Activated CD4-positive, CD25-positive, alpha-beta regulatory T cell treated with anti-CD3 and anti-CD28 coated beads, Interleukin-2, amount 50 U/mL, for 24 hours (primary cell): ENCODE results near the gene GPATCH2L.

Experiments
- ATAC-seq, 2 donors: fragments of 150-1000 bp; cut with Tn5 transposase; one replicate each; pipeline ENCODE4 v1.10.0; 2021; ENCODE audit warnings: mild to moderate bottlenecking in 1 of 2, moderate library complexity in 1 of 2

The GPATCH2L gene

DNA sequence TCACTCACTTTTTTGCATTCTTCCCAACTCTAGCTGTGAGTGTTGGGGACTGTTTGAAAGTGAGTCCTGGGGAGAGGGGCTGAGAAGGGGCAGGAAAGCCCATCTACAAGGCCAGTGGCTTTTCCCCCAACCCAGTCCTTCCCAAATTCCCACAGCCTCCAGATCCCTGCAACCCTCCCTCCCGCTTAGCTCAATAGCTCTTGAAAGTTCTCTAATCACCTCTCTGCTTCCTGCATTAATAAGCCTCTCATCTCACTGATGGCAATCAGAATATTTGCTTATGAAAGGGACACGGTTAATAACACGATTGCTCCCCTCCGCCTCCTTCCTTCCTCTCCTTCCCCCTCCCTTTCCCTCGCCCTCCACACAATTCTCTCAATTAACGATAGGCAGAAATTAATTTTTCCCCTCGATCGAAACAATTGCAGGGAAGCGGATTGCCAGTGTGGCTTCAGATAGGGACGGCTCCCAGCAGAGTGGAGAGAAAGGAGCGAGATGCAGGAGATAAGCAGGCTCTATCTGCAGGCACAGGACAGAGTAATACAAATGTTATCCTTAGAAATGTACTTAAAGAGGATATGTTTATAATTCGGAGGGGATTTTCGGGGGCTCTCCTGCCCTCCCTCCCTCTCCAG is 15.1 kb upstream of the GPATCH2L start:
- ATAC-seq: no peak

DNA sequence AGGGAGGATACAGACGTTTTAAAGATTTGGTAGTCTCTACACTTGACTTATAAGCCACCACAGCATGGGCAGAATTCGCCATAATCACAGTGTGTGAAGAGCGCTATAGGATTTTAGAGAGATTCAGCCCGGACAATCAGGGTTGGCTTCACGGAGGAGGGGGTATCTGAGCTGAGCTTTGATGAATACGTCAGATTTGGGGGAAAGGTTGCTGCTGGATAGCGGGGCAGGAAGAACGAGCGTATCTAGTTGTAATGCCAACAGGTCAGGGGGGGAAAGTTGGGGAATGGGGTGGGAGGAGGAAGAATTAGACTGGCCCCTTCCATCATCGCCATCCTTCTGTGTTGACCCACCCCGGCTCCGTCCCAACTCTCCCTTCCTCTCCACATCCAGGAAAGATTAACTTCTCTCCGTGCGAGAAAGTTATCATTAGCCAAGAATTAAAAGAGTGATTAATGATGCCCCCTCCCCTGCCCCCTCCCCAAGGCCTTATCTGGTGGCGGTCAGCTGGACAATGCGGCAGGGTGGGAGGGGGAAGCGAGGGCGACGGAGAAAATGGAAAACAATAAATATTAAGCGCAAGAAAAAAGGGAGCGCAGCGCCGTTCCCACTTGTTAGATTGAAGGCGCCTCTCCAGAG is 13.5 kb upstream of the GPATCH2L start:
- no peak for ATAC-seq

DNA sequence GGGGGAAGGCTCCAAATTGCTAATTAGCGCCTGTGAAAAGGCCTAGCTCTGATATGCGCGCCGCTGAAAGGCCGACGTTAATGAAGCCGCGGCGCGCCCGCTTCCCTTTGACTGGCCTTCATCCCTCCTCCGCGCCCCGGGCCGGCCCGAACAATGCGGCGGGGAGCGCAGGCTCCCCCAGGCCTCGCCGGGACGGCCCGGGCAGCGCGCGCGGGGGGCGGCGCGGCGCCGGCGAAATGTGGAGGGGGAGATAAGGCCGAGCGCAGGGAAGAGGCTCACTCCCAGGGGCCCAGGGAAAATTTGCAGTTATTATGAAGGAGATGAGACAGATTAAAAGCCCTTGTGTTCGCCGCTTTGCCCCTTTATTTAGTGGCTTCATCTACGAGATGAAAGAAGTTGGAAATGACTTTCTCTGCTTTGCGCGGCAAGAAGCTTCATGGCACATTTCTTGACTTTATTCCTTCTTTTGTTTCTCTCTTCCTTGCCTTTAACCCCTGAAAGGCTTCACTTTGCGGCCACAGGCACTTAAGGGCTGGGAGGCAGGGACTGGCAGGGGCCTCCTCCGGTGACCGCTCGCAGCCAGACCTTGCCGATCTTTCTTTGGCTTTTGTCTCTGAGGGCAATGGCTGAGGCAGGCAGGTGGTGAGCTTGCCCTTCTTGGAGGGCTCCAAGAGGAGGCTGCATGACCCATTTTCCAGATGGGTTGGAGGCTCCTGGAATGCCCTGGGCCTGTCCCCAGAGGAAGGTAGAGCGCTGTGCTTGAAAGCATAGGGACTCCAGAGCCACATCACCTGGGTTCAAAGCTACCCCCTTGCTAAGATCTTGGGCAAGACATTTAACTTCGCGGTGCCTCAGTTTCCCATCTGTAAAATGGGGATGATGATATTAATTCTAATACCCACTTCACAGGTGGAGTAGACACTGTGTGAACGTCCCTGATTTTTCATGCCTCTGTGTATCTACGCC is 12.7 kb upstream of the GPATCH2L start:
- ATAC-seq: no peak

DNA sequence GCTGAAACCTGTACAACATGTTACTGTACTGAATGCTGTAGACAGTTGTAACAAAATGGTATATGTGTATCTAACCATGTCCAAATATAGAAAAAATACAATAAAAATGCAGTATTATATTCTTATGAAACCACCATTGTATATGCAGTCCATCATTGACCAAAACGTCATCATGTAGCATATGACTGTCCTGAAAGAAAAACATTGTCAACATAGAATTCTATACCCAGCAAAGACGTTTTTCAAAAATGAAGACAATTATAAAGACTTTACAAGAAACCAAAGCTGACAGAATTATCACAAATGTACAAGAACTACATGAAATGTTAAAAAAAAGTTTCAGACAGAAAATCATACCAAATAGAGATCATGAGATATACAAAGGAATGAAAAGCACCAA is 8.1 kb upstream of the GPATCH2L start:
- ATAC-seq: no peak

DNA sequence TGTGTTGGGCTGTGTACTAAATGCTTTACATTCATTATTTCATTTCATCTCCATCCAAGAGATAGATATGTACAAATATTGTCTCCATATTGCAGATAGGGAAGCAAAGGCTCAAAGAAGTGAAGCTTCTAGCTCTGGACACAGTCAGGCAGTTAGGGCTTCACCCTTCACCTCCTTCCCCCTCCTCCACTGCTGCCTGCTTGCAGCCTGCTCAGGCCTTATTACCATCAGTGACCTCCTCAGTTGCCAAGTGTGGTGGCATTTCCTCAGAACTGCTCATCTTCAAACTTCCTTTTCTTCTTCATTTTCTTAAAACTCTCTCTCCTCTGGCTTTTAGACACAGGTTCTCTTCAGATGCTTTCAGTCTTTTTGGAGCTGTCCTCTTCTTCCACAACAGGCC is 4.7 kb upstream of the GPATCH2L start:
- ATAC-seq: no peak

DNA sequence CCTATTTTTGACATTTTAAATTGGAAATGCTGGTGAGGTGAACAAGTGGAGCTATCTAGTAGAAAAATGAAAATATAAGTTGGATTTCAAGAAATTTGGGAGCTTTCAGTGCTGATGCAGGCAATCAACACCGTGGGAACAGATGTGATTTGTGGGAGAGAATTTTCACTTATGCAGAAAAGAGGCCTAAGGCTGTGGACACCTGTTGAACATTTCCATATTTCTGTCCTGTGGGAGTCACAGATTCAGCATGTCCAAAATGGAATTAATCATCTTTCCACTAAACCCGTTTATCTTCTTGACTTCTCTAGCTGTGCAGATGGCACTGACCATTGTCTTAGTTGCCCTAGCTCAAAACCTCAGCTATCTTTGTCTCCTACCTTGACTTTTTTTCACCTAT is 2.5 kb upstream of the GPATCH2L start:
- ATAC-seq: no peak

DNA sequence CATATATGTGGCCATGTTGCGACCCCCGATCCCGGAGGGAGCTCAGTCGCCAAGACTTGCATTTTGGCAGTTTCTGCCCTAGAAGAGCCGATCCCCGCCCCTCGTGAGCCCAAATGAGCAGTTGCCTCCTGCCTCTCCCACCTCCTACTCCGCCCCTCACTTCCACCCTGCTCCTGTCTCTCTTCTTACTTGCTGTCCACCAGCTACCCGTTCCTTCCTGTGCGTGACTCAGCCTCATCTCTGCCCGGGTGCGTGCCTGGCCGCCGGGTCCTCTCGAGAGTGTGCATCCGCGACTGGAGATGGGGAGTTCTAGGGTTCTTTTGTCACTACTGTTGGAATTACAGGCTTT is 585 bp downstream of the GPATCH2L start:
- ATAC-seq: peak; percentile 83 to 87

DNA sequence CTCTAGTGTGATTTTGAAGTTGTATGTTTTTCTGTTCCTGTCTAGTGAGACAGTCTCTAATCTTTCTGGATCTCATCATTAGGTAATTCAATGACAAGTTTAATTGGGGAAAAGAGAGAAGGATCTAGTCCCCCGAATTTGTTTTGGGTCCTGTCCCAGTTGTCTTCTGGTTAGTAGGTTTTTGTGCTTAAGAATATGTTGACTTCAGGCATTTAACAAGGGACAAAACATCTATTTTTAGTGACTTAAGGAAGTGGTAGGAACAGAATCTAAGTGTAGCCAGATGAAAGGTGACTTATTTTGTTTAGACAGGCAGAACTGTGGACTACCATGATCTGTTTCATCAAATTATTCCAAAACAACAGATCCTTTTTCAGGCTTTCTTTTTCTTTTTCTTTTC is 2.2 kb downstream of the GPATCH2L start:
- no peak for ATAC-seq

DNA sequence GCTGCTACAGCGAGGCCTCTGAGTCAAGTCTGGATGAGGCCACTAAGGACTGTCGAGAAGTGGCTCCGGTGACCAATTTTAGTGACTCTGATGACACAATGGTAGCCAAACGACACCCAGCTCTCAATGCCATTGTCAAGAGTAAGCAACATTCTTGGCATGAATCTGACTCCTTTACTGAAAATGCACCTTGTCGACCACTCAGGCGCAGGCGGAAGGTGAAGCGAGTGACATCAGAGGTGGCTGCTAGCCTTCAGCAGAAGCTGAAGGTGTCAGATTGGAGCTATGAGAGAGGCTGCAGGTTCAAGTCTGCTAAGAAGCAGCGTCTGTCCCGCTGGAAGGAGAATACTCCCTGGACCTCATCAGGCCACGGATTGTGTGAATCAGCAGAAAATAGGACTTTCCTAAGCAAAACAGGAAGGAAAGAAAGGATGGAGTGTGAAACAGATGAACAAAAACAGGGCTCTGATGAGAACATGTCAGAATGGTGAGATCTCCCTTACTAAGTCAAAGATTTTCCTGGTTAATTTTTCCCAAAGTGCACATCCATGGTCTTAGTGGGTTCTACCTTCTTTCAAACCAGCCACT is 2.9 kb downstream of the GPATCH2L start:
- no peak for ATAC-seq

DNA sequence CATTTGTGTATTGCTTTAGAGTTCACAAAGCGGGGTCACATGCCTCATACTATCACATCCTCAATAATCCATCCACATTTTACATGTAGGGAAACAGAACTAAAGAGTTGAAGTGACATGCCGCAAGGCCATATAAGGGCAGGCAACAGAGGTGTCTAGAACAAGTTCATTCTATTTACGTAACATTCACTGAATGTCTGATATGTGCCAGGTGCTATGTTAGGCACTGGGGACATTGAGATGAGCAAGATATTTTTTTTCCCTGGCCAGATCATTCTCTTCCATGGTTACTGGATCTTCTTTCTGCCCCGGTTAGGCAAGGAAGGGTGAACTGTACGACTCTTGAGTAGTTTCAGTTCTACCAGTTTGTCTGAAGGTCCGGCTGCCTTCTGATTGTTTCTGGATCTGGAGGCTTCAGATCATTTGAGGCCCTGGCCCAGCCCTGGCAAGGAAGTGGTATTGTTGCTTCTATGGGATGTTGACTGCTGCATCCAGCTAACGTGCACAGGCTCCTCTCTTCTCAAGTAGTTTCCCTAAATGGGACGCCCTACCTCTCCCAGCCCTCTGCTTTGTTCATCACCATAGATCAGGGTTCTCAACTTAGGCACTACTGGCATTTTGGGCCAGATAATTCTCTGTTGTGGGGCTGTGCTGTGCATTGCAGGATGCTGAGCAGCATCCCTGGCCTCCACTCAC is 12.1 kb downstream of the GPATCH2L start:
- ATAC-seq: no peak

DNA sequence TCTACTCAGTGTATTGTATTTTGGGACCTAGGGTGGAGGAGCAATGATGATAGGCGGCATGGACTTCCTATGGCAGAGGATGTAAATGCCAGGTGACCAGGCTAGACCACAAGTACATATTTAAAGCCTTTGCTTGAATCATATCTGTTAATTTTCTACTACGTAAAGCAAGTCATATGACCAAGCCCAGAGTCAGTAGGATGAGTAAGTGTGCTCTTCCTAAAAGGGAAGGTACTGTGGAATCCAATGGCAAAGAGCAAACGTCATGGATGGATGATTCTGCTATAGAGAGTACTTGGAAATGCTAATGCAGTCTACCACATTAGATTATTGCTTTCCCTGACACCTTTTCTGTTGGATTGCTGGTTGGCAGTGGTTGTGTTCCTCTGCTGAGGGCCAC is 16.8 kb downstream of the GPATCH2L start:
- ATAC-seq: no peak

DNA sequence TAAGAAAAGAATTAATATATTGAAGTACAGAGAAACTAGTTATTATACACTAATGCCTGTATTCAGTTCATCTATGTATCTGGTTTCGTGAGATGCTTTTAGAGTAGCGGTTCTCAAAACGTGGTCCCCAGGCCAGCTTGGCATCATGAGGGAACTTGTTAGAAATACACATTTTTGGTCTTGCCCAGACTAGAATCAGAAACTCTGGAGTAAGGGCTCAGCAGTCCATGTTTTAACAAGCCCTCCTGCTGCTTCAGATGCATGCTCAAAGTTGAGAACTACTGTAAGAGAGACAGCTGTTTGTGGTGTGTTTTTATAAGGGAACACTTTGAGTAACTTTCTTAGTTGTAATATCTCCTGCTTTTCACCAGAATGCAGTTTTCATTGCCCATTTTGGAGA is 18.1 kb downstream of the GPATCH2L start:
- no peak for ATAC-seq

DNA sequence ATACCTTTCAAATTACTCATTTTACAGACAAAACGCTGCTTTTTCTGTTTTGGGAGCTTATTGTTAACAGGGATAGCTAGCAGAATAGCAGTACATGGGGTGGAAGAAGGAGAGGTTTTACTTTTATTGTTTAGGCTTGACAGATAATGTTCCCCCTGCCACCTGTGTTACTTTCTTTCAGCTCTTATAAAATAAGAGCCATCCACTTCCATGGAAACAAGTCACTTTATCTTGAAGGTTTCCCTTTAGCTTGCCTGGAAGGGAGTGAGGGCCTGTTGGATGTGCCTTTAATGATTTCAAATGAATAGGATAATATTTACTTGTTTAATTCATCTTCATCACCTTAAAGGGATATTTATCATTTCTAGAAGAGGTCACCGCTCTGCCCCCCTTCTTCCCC is 23.3 kb downstream of the GPATCH2L start:
- no peak for ATAC-seq

DNA sequence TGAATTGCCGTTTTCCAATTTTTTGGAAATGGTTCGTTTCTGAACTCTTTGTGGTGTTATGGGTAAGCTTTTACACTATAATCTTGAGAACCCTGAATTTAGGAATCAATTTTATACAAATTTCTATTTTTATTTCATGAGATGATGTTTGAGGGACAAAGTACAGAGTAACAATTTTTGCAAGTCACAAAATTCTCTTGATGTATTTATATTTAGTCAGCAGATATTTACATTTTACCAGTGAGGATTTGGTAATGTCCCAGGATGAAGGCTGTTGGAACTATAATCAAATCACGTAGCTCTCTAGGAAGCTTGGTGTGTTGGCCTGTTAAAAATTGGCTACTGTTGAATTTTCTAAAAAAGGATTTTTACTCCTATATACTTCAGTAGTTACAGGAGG is 24.2 kb downstream of the GPATCH2L start:
- ATAC-seq: no peak

DNA sequence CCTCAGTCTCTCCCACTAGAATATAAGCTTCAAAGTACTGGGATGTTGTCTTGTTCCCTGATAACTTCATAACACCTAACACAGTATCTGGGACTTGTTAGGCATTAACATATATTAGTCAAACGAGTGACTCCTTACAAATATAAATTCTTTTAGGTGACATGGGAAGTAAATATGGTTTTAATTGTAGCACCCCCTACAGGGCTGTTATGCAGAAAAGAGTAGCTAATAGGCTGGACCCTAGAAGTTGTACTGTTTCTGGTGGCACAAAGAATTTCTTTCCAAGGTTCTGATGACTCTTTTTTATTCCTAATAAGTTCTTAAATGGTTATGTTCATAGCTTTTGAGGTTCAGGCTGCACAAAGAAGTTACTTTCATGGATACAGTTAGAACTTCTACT is 29.8 kb downstream of the GPATCH2L start:
- no peak for ATAC-seq

DNA sequence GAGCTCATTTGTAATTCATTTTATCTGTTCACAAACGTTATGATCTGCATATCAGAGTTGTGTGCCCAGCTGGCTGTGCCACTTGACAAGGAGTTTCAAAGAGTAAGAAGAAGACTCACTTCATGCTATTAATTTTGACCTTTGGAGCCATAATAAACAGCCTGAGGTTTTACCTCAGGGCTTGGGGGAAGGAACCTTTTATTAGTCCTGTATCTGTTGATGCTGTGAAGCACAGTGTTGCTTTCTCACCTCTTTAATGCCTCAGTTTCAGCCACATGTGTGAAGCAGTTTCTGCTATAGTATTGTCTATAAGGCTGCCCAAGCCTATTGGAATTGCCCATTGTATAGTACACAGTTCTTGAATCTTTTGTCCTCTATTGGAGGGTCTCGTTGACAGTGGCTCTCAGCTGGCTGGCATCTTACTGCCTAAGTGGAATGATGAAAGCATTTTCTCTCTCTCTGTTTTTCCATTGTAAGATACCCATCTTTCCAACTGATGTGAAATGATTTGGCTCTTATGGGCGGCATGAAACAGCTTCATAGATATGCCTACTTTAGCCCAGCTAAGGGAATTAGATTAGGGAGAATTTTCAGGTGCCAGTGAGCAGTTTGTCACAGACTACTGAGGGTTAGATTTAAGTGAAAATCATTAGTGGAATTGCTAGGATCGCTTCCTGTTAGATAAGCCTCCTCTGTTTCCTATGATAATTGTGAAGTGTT is 34.7 kb downstream of the GPATCH2L start:
- ATAC-seq: no peak

DNA sequence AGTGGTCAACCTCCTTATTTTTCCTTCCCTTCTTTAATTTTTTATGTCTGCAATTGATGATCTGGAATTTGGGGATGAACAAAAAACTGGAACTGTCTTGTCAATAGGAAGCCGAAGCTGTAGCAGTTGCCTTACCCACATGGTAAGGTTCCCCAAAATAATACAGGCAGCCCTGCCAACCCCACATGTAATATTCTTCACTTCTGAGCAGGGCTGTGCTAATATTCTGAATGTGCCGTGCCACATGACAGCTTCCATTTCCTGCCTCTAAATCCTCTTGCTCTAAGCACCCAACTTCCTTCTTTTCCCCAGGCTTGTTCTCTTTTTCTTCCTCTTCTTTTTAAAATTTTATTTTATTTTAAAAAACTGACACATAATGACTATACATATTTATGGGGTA is 39.6 kb downstream of the GPATCH2L start:
- ATAC-seq: no peak

DNA sequence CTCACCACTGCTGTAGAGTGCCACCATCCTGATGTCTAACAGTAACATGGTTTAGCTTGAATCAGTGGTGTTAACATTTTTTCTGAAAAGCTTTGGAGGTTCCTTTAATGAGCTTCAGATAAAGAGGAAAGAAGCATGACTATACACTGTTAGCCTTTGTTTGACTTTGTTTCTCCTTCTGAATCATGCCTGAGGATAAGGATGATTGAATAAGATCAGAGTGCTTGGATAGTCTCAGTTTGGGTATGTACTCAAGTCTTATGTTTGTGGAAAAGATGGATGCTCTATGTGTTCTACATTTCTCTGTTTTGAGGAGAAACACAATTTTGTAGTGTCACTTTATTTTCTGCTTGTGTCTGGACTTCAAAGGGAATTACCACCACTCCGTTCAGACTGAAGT is 42.0 kb downstream of the GPATCH2L start:
- no peak for ATAC-seq

DNA sequence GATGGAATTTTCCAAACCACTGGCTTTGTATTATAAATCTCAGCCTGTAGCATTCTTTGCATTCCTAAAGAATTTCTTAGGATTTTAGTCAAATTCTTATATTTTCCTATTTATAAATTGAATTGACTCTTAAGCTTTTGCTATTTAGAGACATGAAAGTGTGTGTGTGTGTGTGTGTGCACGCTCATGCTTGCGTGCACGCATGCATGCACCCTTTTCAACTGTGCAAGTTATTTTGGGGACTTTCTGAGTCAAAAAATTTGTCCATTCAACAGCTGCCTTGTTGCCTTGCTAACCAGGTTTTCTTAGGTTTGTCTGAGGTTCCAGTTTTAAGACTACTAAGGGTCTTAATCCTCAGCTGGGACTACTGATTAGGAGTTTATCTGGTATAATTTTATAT is 42.6 kb downstream of the GPATCH2L start:
- no peak for ATAC-seq

DNA sequence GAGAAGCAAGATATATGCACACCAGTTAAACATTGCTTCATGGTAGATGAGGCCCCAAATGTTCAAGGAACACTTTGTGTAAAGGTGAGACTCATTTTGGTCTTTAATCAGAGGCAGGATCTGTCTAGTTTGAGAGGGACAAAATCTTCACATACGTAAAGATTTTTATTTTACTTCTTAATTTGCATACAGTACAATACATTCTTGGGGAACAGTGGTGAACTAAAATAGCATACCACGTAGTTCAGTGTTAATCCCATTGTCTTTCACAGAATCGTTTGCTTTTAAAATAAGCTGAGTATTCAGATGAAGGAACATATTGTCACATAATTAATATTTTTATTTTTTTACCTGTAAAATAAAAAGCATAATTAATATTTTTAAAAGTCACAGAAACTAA is 43.3 kb downstream of the GPATCH2L start:
- no peak for ATAC-seq

DNA sequence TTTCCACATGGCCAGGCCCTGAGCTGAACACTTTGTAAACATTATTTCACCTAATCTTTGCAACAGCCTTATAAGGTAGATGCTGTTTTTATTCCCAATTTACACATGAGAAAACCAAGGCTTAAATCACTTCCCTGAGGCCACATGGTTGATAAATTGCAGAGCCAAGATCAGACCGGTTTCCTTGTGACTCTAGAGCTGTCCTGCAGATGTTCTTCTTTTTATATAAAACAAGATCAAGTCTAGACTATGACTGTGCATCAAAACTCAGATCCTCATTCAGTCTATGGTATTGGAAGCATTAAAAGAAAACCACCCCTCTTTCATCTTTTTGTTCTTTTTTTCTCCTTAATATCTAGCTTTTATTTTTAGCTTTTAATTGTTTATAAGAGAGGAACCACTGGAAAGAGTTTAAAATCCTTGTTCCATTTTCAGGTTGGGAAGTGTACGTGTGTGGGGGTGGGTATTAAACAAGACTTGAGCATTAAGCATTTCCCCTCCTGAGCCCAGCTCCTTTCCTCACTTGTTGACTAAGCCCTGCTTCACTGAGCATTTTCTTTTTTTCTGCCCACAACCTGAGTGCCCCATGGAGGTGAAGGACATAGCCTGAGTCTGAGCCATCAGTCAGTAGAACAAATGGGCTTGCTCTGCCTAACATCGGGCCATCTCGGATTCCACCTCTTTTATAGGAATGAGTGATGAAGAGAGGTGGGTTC is 45.4 kb downstream of the GPATCH2L start:
- ATAC-seq: no peak

DNA sequence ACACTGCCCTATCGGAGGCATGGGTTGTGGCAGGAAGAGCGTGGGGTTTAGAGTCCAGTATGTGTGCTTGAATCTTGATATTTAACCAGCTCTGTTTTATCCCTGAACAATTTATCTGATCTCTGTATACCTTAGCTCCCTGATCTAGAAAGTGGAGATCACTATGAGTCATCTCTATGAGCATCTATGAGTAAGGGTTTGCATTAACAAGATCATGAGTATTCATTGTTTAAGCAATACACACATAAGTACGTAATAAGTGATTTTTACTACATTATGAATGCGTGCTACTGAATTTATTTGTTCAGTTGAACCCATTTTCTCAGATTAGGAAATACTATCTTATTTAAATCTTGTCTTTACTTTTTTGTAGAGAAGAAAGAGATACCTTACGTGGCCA is 49.4 kb downstream of the GPATCH2L start:
- ATAC-seq: peak; percentile 68 to 83
